H9 (cell line): ENCODE results near the gene RARS1. TPM values are rescaled to one million over a fixed set of nuclear protein-coding genes. Genes with fewer than 3 reads are reported as not detected.

Experiments used
- DNase-seq: peaks from one replicate; pipeline ENCODE4 v3.0.0-alpha.2; 2017
- H2AFZ ChIP-seq: one replicate; pipeline ENCODE4 v1.6.1; 2013; ENCODE audit warnings: mild to moderate bottlenecking, low read length, control low read depth, moderate library complexity
- H2AK5ac ChIP-seq: 2 replicates; pipeline ENCODE4 v1.6.1; 2013; ENCODE audit warnings: low read length, control low read depth, mixed read lengths; ENCODE audit not compliant: insufficient read length
- H2BK120ac ChIP-seq: one replicate; pipeline ENCODE4 v1.6.1; 2013; ENCODE audit warnings: low read depth, mild to moderate bottlenecking, low read length, control low read depth, inconsistent platforms; ENCODE audit not compliant: poor library complexity, severe bottlenecking
- H2BK12ac ChIP-seq: 2 replicates; pipeline ENCODE4 v1.6.1; 2013; ENCODE audit warnings: low read length, control low read depth, mixed read lengths, low read depth; ENCODE audit not compliant: insufficient read length
- H2BK15ac ChIP-seq: 2 replicates; pipeline ENCODE4 v1.6.1; 2013; ENCODE audit warnings: low read depth, low read length, control low read depth
- H2BK20ac ChIP-seq: one replicate; pipeline ENCODE4 v1.6.1; 2013; ENCODE audit warnings: low read depth, mild to moderate bottlenecking, low read length, control low read depth, inconsistent platforms; ENCODE audit not compliant: poor library complexity, severe bottlenecking
- H2BK5ac ChIP-seq: 2 replicates; pipeline ENCODE4 v1.6.1; 2013; ENCODE audit warnings: low read length, control low read depth, mixed read lengths; ENCODE audit not compliant: insufficient read length
- H3K14ac ChIP-seq: 2 replicates; pipeline ENCODE4 v1.6.1; 2013; ENCODE audit warnings: low read length, control low read depth; ENCODE audit not compliant: insufficient read depth
- H3K18ac ChIP-seq: 2 replicates; pipeline ENCODE4 v1.6.1; 2013; ENCODE audit warnings: low read depth, mild to moderate bottlenecking, mixed read lengths, low read length, control low read depth; ENCODE audit not compliant: insufficient read length
- H3K23ac ChIP-seq: 2 replicates; pipeline ENCODE4 v1.6.1; 2013; ENCODE audit warnings: low read length, control low read depth, mixed read lengths, low read depth; ENCODE audit not compliant: insufficient read length
- H3K23me2 ChIP-seq: 2 replicates; pipeline ENCODE4 v1.6.1; 2013; ENCODE audit warnings: low read depth, mild to moderate bottlenecking, mixed read lengths, low read length, control low read depth; ENCODE audit not compliant: insufficient read length, poor library complexity, severe bottlenecking
- H3K27ac ChIP-seq: 2 replicates; pipeline ENCODE4 v1.5.1; 2013; ENCODE audit warnings: low read length, control low read depth, mixed read lengths, low read depth; ENCODE audit not compliant: insufficient read length
- H3K27me3 ChIP-seq: 2 replicates; pipeline ENCODE4 v1.6.1; 2013; ENCODE audit warnings: low read length, control low read depth, inconsistent platforms; ENCODE audit not compliant: insufficient read depth
- H3K4ac ChIP-seq: 2 replicates; pipeline ENCODE4 v1.6.1; 2013; ENCODE audit warnings: low read depth, mild to moderate bottlenecking, control low read depth, inconsistent platforms, low read length, moderate library complexity
- H3K4me1 ChIP-seq: 2 replicates; pipeline ENCODE4 v1.6.1; 2013; ENCODE audit warnings: low read length, control low read depth, inconsistent platforms; ENCODE audit not compliant: insufficient read depth
- H3K4me2 ChIP-seq: 2 replicates; pipeline ENCODE4 v1.6.1; 2013; ENCODE audit warnings: low read length, control low read depth, mixed read lengths; ENCODE audit not compliant: insufficient read length, insufficient read depth
- H3K56ac ChIP-seq: 2 replicates; pipeline ENCODE4 v1.6.1; 2013; ENCODE audit warnings: low read depth, mild to moderate bottlenecking, mixed read lengths, low read length, control low read depth; ENCODE audit not compliant: insufficient read length
- H3K79me1 ChIP-seq: 2 replicates; pipeline ENCODE4 v1.6.1; 2013; ENCODE audit warnings: low read depth, mild to moderate bottlenecking, moderate library complexity, low read length, control low read depth, inconsistent platforms; ENCODE audit not compliant: insufficient read depth, poor library complexity, severe bottlenecking
- H3K79me2 ChIP-seq: 2 replicates; pipeline ENCODE4 v1.6.1; 2013; ENCODE audit warnings: low read length, control low read depth, inconsistent platforms; ENCODE audit not compliant: insufficient read depth
- H3K9ac ChIP-seq: 2 replicates; pipeline ENCODE4 v1.6.1; 2013; ENCODE audit warnings: low read length, control low read depth, mixed read lengths; ENCODE audit not compliant: insufficient read length; ENCODE audit errors: extremely low read depth
- H3K9me3 ChIP-seq: one replicate; pipeline ENCODE4 v1.6.1; 2013; ENCODE audit warnings: low read depth, low read length, inconsistent platforms; ENCODE audit not compliant: control insufficient read depth
- H3T11ph ChIP-seq: one replicate; pipeline ENCODE4 v1.6.1; 2013; ENCODE audit warnings: mild to moderate bottlenecking, low read length, control low read depth, inconsistent platforms
- H4K20me1 ChIP-seq: one replicate; pipeline ENCODE4 v1.6.1; 2013; ENCODE audit not compliant: control insufficient read depth, insufficient read length, insufficient read depth
- H4K5ac ChIP-seq: 2 replicates; pipeline ENCODE4 v1.6.1; 2013; ENCODE audit warnings: low read depth, mild to moderate bottlenecking, mixed read lengths, low read length, control low read depth; ENCODE audit not compliant: insufficient read length
- H4K8ac ChIP-seq: replicated peaks from 2 replicates; pipeline ENCODE4 v1.6.1; 2013; ENCODE audit warnings: low read length, control low read depth, mixed read lengths, low read depth; ENCODE audit not compliant: insufficient read length
- H4K91ac ChIP-seq: 2 replicates; pipeline ENCODE4 v1.6.1; 2013; ENCODE audit warnings: low read depth, mild to moderate bottlenecking, moderate library complexity, mixed read lengths, low read length, control low read depth; ENCODE audit not compliant: insufficient read length
- H3K27ac Mint-ChIP-seq, 3 experiments: 2 replicates in 2 of 3; 3 replicates in 1 of 3; pipeline ENCODE4 v1.8.0; 2020 to 2021; ENCODE audit warnings: mixed read lengths in 3 of 3, mild to moderate bottlenecking in 1 of 3, moderate library complexity in 1 of 3
- H3K27me3 Mint-ChIP-seq: 2 replicates; pipeline ENCODE4 v1.8.0; 2021; ENCODE audit warnings: low read depth, mild to moderate bottlenecking, moderate library complexity, mixed read lengths
- H3K36me3 Mint-ChIP-seq, 3 experiments: 2 replicates in 2 of 3; 3 replicates in 1 of 3; pipeline ENCODE4 v1.8.0; 2020 to 2021; ENCODE audit warnings: low read depth in 3 of 3, mixed read lengths in 3 of 3; ENCODE audit not compliant: insufficient read depth in 1 of 3
- H3K4me1 Mint-ChIP-seq, 2 experiments: 2 replicates each; pipeline ENCODE4 v1.8.0; 2020; ENCODE audit warnings: mixed read lengths in 2 of 2
- H3K4me3 Mint-ChIP-seq, 2 experiments: 2 replicates in 1 of 2; 3 replicates in 1 of 2; pipeline ENCODE4 v1.8.0; 2020 to 2021; ENCODE audit warnings: mild to moderate bottlenecking in 2 of 2, mixed read lengths in 2 of 2, moderate library complexity in 1 of 2
- H3K9me3 Mint-ChIP-seq, 2 experiments: 2 replicates in 1 of 2; 3 replicates in 1 of 2; pipeline ENCODE4 v1.8.0; 2020; ENCODE audit warnings: mild to moderate bottlenecking in 2 of 2, mixed read lengths in 2 of 2, moderate library complexity in 1 of 2
- CTCF ChIP-seq: fragments of 200-600 bp; sonication (generic); conservative IDR thresholded peaks from 3 replicates; pipeline ENCODE4 v1.8.0; 2021; ENCODE audit warnings: antibody characterized with exemption, mild to moderate bottlenecking
- whole genome bisulfite sequencing: extraction: QIAGEN DNeasy Blood & Tissue Kit; methylation state at CpG from one replicate; pipeline ENCODE4 v1.1.7; 2013; ENCODE audit warnings: missing lambda C conversion rate, low lambda C conversion rate, mixed read lengths; ENCODE audit not compliant: insufficient read length; ENCODE audit errors: extremely low coverage; 5-methylcytosine and 5-hydroxymethylcytosine counted together
- total RNA-seq: library from RNA; stranded (reverse); gene quantifications from 2 replicates; pipeline ENCODE4 v1.2.1, GENCODE V29; 2021

RARS1 gene
- total RNA-seq, 1 experiment from 2014 or later: 108 TPM

- Histone ChIP-seq H3K56ac (no peak overlapping the region), H3K9ac (no peak overlapping the region), H4K8ac (no peak overlapping the region), H2BK15ac (no peak overlapping the region), H3K79me1 (no peaks in the 10 kb centered on the region), H4K5ac (no peak overlapping the region), H3K4ac (no peak overlapping the region), H3K23ac (no peak overlapping the region), H2AK5ac (no peak overlapping the region), H3K23me2 (no peaks in the 10 kb centered on the region), H3K14ac (no peak overlapping the region), H2BK12ac (no peak overlapping the region), H2BK20ac (no peak overlapping the region), H2BK5ac (no peak overlapping the region), H3K18ac (no peak overlapping the region), H3K4me1 (no peaks in the 10 kb centered on the region), H3K27ac (no peak overlapping the region), H3K79me2 (no peaks in the 10 kb centered on the region), H3K27me3 (no peaks in the 10 kb centered on the region), H4K91ac (no peak overlapping the region), H2AFZ (no peak overlapping the region), H2BK120ac (no peak overlapping the region), H3K4me2 (no peak overlapping the region), H3T11ph (no peak overlapping the region), H4K20me1 (no peaks in the 10 kb centered on the region), H3K9me3 (no peaks in the 10 kb centered on the region)
- Mint-ChIP-seq H3K4me3 (no peak overlapping the region), H3K27ac (no peak overlapping the region), H3K9me3 (no peaks in the 10 kb centered on the region), H3K36me3 (peaks cover 4 to 19% (median 18%) of the 10 kb centered on the region in 3 experiments; a peak in 6 of 7 replicates), H3K27me3 (peaks cover 2% of the 10 kb centered on the region; the same call in 1 of the 2 replicates), H3K4me1 (peaks cover 0 to 5% of the 10 kb centered on the region in 2 experiments; a peak in 2 of 4 replicates)
- DNase-seq: no peak
- TF ChIP-seq CTCF: no peak
- no CpG with 5 or more reads among the region's 5 CpGs for WGBS
Observed at GRCh38 chr5:168472329-168472728, 13.9 kb upstream of the RARS1 start.
